SK-N-SH (cell line): ENCODE results near the gene CREBRF. TPM values are rescaled to one million over a fixed set of nuclear protein-coding genes. Genes with fewer than 3 reads are reported as not detected.

Source experiments
- CTCF ChIA-PET: fragments of 300-600, 350-600 bp; formaldehyde crosslinking; extraction: SDS; loops from one replicate; lab custom pipeline; 2021; lab: Yijun Ruan, JAX
- POLR2A ChIA-PET: fragments of 350-600 bp; sonication (Branson Sonifier 250); formaldehyde crosslinking; extraction: SDS; loops from one replicate; lab custom pipeline; 2020; ENCODE audit warnings: antibody characterized with exemption, inconsistent platforms; lab: Yijun Ruan, JAX
- DNase-seq: peaks from one replicate; pipeline ENCODE4 v3.0.0; 2012
- H2AFZ ChIP-seq: fragments of 200-600 bp; sonication (generic); 2 replicates; pipeline ENCODE4 v1.8.1; 2016; ENCODE audit warnings: antibody characterized with exemption, mild to moderate bottlenecking, low read depth
- H3F3A ChIP-seq: fragments of 200-600 bp; sonication (generic); replicated peaks from 2 replicates; pipeline ENCODE3; 2016; ENCODE audit warnings: antibody characterized with exemption, mild to moderate bottlenecking; ENCODE audit not compliant: insufficient read depth
- H3K27ac ChIP-seq, 2 experiments: fragments of 200-500 bp in 1 of 2; fragments of 200-600 bp in 1 of 2; sonication (Bioruptor generic) in 1 of 2; sonication (generic), shearing (Covaris generic) in 1 of 2; 2 replicates each; pipeline versions ENCODE4 v1.5.1 to v1.6.1; 2014 to 2016; ENCODE audit warnings: low read depth in 2 of 2, inconsistent platforms in 1 of 2, low read length in 1 of 2, mild to moderate bottlenecking in 1 of 2, mixed read lengths in 1 of 2
- H3K27me3 ChIP-seq: fragments of 200-600 bp; sonication (generic), shearing (Covaris generic); 2 replicates; pipeline ENCODE4 v1.6.1; 2016; ENCODE audit warnings: mixed run types; ENCODE audit not compliant: insufficient read depth
- H3K36me3 ChIP-seq, 2 experiments: fragments of 200-500 bp in 1 of 2; fragments of 200-600 bp in 1 of 2; sonication (Bioruptor generic) in 1 of 2; sonication (generic) in 1 of 2; replicated peaks in 1 of 2; 2 replicates each; pipeline versions ENCODE3 to v1.5.1; 2014 to 2016; ENCODE audit warnings: low read length in 1 of 2, mild to moderate bottlenecking in 1 of 2; ENCODE audit not compliant: insufficient read depth in 2 of 2, control insufficient read depth in 1 of 2
- H3K4me1 ChIP-seq, 2 experiments: fragments of 200-500 bp in 1 of 2; fragments of 200-600 bp in 1 of 2; sonication (Bioruptor generic) in 1 of 2; sonication (generic), shearing (Covaris generic) in 1 of 2; 2 replicates each; pipeline versions ENCODE4 v1.5.1 to v1.6.1; 2014 to 2016; ENCODE audit warnings: low read depth in 1 of 2, low read length in 1 of 2, mixed run types in 1 of 2; ENCODE audit not compliant: insufficient read depth in 2 of 2, control insufficient read depth in 1 of 2
- H3K4me2 ChIP-seq: fragments of 200-600 bp; sonication (generic), shearing (Covaris generic); 2 replicates; pipeline ENCODE4 v1.6.1; 2017; ENCODE audit warnings: mixed run types
- H3K4me3 ChIP-seq, 2 experiments: fragments of 200-500 bp in 1 of 2; fragments of 200-600 bp in 1 of 2; sonication (Bioruptor generic) in 1 of 2; sonication (generic), shearing (Covaris generic) in 1 of 2; 2 replicates each; pipeline versions ENCODE4 v1.5.1 to v1.8.1; 2014 to 2016; ENCODE audit warnings: low read depth in 2 of 2, inconsistent platforms in 1 of 2, low read length in 1 of 2, mild to moderate bottlenecking in 1 of 2, mixed read lengths in 1 of 2, moderate library complexity in 1 of 2
- H3K79me2 ChIP-seq: fragments of 200-600 bp; sonication (generic); 2 replicates; pipeline ENCODE4 v1.8.1; 2017; ENCODE audit warnings: mild to moderate bottlenecking; ENCODE audit not compliant: insufficient read depth
- H3K9ac ChIP-seq: fragments of 200-600 bp; sonication (generic); 2 replicates; pipeline ENCODE4 v1.6.1; 2017; ENCODE audit warnings: mixed run types
- H3K9me2 ChIP-seq: fragments of 200-600 bp; sonication (generic); 2 replicates; pipeline ENCODE4 v1.6.1; 2017; ENCODE audit warnings: mixed run types
- H3K9me3 ChIP-seq: fragments of 200-600 bp; sonication (generic); 2 replicates; pipeline ENCODE4 v1.6.1; 2017; ENCODE audit warnings: mixed run types, mild to moderate bottlenecking, moderate library complexity
- H4K20me1 ChIP-seq: fragments of 200-600 bp; sonication (generic); 2 replicates; pipeline ENCODE4 v1.6.1; 2017; ENCODE audit warnings: mild to moderate bottlenecking, mixed run types; ENCODE audit not compliant: insufficient read depth
- ELF1 ChIP-seq: IDR thresholded peaks from 2 replicates; pipeline ENCODE4 v1.4.0; 2012
- FOSL2 ChIP-seq: IDR thresholded peaks from 2 replicates; pipeline ENCODE4 v1.4.0; 2012; ENCODE audit warnings: low read depth, mild to moderate bottlenecking, moderate library complexity, borderline replicate concordance
- FOXM1 ChIP-seq: IDR thresholded peaks from 2 replicates; pipeline ENCODE4 v1.4.0; 2012; ENCODE audit warnings: low read depth, mild to moderate bottlenecking
- GATA2 ChIP-seq: sonication (generic); formaldehyde crosslinking; IDR thresholded peaks from 2 replicates; pipeline ENCODE4 v1.5.0; 2020; ENCODE audit warnings: mild to moderate bottlenecking, missing genetic modification reagents
- JUND ChIP-seq: IDR thresholded peaks from 2 replicates; pipeline ENCODE4 v1.4.0; 2012
- MEF2A ChIP-seq: IDR thresholded peaks from 2 replicates; pipeline ENCODE4 v1.4.0; 2012; ENCODE audit warnings: low read depth, borderline replicate concordance
- MXI1 ChIP-seq: IDR thresholded peaks from 2 replicates; pipeline ENCODE4 v1.6.1; 2012; ENCODE audit warnings: mild to moderate bottlenecking, low read depth, low read length, improper control_type of control experiment
- NFIC ChIP-seq: IDR thresholded peaks from 2 replicates; pipeline ENCODE4 v1.4.0; 2012; ENCODE audit warnings: borderline replicate concordance
- RAD21 ChIP-seq: IDR thresholded peaks from 2 replicates; pipeline ENCODE4 v1.6.1; 2012; ENCODE audit warnings: mild to moderate bottlenecking, low read length
- RFX5 ChIP-seq: IDR thresholded peaks from 2 replicates; pipeline ENCODE4 v1.6.1; 2012; ENCODE audit warnings: mild to moderate bottlenecking, improper control_type of control experiment, low read length
- SIN3A ChIP-seq: IDR thresholded peaks from 2 replicates; pipeline ENCODE4 v1.6.1; 2012; ENCODE audit warnings: low read depth, mild to moderate bottlenecking, low read length, moderate library complexity, borderline replicate concordance
- SMC3 ChIP-seq: IDR thresholded peaks from 2 replicates; pipeline ENCODE4 v1.6.1; 2012; ENCODE audit warnings: low read depth, low read length, improper control_type of control experiment
- TAF1 ChIP-seq: IDR thresholded peaks from 2 replicates; pipeline ENCODE4 v1.6.1; 2012; ENCODE audit warnings: low read depth, mild to moderate bottlenecking, low read length, moderate library complexity, borderline replicate concordance
- TCF12 ChIP-seq: IDR thresholded peaks from 2 replicates; pipeline ENCODE4 v1.4.0; 2012
- YY1 ChIP-seq: IDR thresholded peaks from 2 replicates; pipeline ENCODE4 v1.4.0; 2012; ENCODE audit warnings: low read depth, mild to moderate bottlenecking
- WGBS: methylation state at CpG from one replicate; pipeline ENCODE4 v1.1.6; 2017; ENCODE audit warnings: low lambda C conversion rate; 5-methylcytosine and 5-hydroxymethylcytosine counted together
- polyA plus RNA-seq, 3 experiments: library from polyadenylated mRNA; depleted of rRNA; stranded (reverse); fragments of >200 nt; gene quantifications; 2 replicates each; pipeline ENCODE4 v1.2.3, GENCODE V29; 2012
- TF ChIP-seq, protein P1 (sequence below): IDR thresholded peaks from 2 replicates; pipeline ENCODE4 v1.4.0; 2012; ENCODE audit warnings: low read depth, borderline replicate concordance
- TF ChIP-seq, protein P2 (sequence below): IDR thresholded peaks from 2 replicates; pipeline ENCODE4 v1.4.0; 2012; ENCODE audit warnings: low read depth
- TF ChIP-seq, protein P3 (sequence below): IDR thresholded peaks from 2 replicates; pipeline ENCODE4; 2012
- TF ChIP-seq, protein P4 (sequence below): fragments of 200-600 bp; sonication (generic); IDR thresholded peaks from 2 replicates; pipeline ENCODE4 v1.6.1; 2017; ENCODE audit warnings: antibody characterized with exemption, mild to moderate bottlenecking, moderate library complexity
- TF ChIP-seq, protein P5 (sequence below): IDR thresholded peaks from 2 replicates; pipeline ENCODE4 v1.4.0; 2012; ENCODE audit warnings: low read depth, borderline replicate concordance

Gene CREBRF
- polyA plus RNA-seq, 1 of the 3 experiments (the other 2 are of a cell fraction): 2.4 TPM

DNA sequence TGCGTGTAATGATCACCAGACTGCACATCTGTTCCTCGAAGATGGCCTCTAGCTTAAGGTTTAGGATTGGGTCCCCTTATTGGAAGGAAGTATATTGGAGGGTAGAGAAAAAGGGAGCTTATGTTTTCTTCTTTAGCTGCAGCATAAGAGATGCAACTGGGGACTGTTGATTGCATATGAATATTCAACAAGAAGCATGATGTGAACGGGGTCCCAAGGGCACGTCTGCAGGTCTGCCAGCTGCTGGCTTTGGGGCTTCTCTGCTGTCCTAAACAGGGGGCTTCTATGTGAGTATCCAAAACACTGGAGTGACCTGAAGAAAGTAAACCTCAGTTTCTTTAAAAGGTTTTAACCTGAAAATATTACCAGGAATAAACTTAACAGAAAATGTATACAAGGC, 84.6 kb downstream of the CREBRF start:
- Histone ChIP-seq H3K4me2 (no peak overlapping the region), H3K36me3 (peaks cover 0 to 14% of the 10 kb centered on the region in 2 experiments), H3K4me1 (peaks cover 0 to 4% of the 10 kb centered on the region in 2 experiments; a peak in 1 of 4 replicates), H3K4me3 (no peak overlapping the region), H2AFZ (no peak overlapping the region), H3K27me3 (no peaks in the 10 kb centered on the region), H3F3A (no peaks in the 10 kb centered on the region), H4K20me1 (no peaks in the 10 kb centered on the region), H3K79me2 (0 out of 2 replicates have a peak, but pooled peaks cover 12% of the 10 kb centered on the region), H3K9me2 (no peaks in the 10 kb centered on the region), H3K9ac (no peak overlapping the region), H3K9me3 (no peaks in the 10 kb centered on the region), H3K27ac (no peak overlapping the region)
- no peak for DNase-seq
- CTCF ChIA-PET: interaction anchor here (0.7 to 1.0 kb wide), 3 partner anchors 143 to 157 kb away, joined by 3 read pairs; partner anchors contain the start of gene ATP6V0E1
- WGBS: 79% methylated on average over 3 of the region's 4 CpGs
- POLR2A ChIA-PET: interaction anchor here (0.9 kb wide), 1 partner anchor 182 kb away, joined by 3 read pairs; no protein-coding TSS in a partner anchor
- TF ChIP-seq TCF12: no peak
- TF ChIP-seq MXI1: no peak
- TF ChIP-seq TAF1: no peak
- TF ChIP-seq MEF2A: no peak
- TF ChIP-seq ELF1: no peak
- no peak for TF ChIP-seq YY1
- TF ChIP-seq, protein P1, sequence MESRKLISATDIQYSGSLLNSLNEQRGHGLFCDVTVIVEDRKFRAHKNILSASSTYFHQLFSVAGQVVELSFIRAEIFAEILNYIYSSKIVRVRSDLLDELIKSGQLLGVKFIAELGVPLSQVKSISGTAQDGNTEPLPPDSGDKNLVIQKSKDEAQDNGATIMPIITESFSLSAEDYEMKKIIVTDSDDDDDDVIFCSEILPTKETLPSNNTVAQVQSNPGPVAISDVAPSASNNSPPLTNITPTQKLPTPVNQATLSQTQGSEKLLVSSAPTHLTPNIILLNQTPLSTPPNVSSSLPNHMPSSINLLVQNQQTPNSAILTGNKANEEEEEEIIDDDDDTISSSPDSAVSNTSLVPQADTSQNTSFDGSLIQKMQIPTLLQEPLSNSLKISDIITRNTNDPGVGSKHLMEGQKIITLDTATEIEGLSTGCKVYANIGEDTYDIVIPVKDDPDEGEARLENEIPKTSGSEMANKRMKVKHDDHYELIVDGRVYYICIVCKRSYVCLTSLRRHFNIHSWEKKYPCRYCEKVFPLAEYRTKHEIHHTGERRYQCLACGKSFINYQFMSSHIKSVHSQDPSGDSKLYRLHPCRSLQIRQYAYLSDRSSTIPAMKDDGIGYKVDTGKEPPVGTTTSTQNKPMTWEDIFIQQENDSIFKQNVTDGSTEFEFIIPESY: no peak
- no peak for TF ChIP-seq GATA2
- TF ChIP-seq, protein P2, sequence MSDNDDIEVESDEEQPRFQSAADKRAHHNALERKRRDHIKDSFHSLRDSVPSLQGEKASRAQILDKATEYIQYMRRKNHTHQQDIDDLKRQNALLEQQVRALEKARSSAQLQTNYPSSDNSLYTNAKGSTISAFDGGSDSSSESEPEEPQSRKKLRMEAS: no peak
- TF ChIP-seq, protein P3, sequence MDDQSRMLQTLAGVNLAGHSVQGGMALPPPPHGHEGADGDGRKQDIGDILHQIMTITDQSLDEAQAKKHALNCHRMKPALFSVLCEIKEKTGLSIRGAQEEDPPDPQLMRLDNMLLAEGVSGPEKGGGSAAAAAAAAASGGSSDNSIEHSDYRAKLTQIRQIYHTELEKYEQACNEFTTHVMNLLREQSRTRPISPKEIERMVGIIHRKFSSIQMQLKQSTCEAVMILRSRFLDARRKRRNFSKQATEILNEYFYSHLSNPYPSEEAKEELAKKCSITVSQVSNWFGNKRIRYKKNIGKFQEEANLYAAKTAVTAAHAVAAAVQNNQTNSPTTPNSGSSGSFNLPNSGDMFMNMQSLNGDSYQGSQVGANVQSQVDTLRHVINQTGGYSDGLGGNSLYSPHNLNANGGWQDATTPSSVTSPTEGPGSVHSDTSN: no peak
- TF ChIP-seq FOSL2: no peak
- TF ChIP-seq NFIC: no peak
- no peak for TF ChIP-seq SIN3A
- TF ChIP-seq, protein P4, sequence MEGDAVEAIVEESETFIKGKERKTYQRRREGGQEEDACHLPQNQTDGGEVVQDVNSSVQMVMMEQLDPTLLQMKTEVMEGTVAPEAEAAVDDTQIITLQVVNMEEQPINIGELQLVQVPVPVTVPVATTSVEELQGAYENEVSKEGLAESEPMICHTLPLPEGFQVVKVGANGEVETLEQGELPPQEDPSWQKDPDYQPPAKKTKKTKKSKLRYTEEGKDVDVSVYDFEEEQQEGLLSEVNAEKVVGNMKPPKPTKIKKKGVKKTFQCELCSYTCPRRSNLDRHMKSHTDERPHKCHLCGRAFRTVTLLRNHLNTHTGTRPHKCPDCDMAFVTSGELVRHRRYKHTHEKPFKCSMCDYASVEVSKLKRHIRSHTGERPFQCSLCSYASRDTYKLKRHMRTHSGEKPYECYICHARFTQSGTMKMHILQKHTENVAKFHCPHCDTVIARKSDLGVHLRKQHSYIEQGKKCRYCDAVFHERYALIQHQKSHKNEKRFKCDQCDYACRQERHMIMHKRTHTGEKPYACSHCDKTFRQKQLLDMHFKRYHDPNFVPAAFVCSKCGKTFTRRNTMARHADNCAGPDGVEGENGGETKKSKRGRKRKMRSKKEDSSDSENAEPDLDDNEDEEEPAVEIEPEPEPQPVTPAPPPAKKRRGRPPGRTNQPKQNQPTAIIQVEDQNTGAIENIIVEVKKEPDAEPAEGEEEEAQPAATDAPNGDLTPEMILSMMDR: no peak
- TF ChIP-seq SMC3: no peak
- no peak for TF ChIP-seq FOXM1
- TF ChIP-seq RFX5: no peak
- no peak for TF ChIP-seq JUND
- no peak for TF ChIP-seq RAD21
- TF ChIP-seq, protein P5, sequence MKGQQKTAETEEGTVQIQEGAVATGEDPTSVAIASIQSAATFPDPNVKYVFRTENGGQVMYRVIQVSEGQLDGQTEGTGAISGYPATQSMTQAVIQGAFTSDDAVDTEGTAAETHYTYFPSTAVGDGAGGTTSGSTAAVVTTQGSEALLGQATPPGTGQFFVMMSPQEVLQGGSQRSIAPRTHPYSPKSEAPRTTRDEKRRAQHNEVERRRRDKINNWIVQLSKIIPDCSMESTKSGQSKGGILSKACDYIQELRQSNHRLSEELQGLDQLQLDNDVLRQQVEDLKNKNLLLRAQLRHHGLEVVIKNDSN: no peak
